GM21619 (cell line): ENCODE results near the gene ZBTB24.

Experiments
- ATAC-seq: cut with Tn5 transposase; IDR thresholded peaks from one replicate; pipeline ENCODE4 v1.9.1; 2021; ENCODE audit not compliant: unreplicated experiment

ZBTB24 gene

GRCh38 chr6:109503327-109504224, 20.6 kb upstream of the ZBTB24 start:
- ATAC-seq, result no peak

GRCh38 chr6:109498936-109499335, 15.9 kb upstream of the ZBTB24 start:
- ATAC-seq, result no peak

GRCh38 chr6:109498052-109498451, 15.0 kb upstream of the ZBTB24 start:
- no peak for ATAC-seq

GRCh38 chr6:109496036-109496772, 13.2 kb upstream of the ZBTB24 start:
- ATAC-seq, result no peak

- ATAC-seq, result no peak
Measured at GRCh38 chr6:109493865-109494264, 10.8 kb upstream of the ZBTB24 start.

- peak; percentile 42 for ATAC-seq
Measured at GRCh38 chr6:109491207-109491938, 8.4 kb upstream of the ZBTB24 start.

- no peak for ATAC-seq
Measured at GRCh38 chr6:109490713-109491112, 7.7 kb upstream of the ZBTB24 start.

GRCh38 chr6:109488001-109488400, 5.0 kb upstream of the ZBTB24 start:
- no peak for ATAC-seq

GRCh38 chr6:109486068-109486467, 3.0 kb upstream of the ZBTB24 start:
- no peak for ATAC-seq

- no peak for ATAC-seq
Measured at GRCh38 chr6:109485266-109485935, 2.4 kb upstream of the ZBTB24 start.

GRCh38 chr6:109484122-109484521, 1.1 kb upstream of the ZBTB24 start:
- ATAC-seq, result no peak

- peak; percentile 1 for ATAC-seq
Measured at GRCh38 chr6:109483735-109484057, 677 bp upstream of the ZBTB24 start.

- ATAC-seq, result no peak
Measured at GRCh38 chr6:109480993-109481480, 2.0 kb downstream of the ZBTB24 start.

GRCh38 chr6:109478841-109479624, 4.0 kb downstream of the ZBTB24 start:
- ATAC-seq, result no peak

- ATAC-seq, result no peak
Measured at GRCh38 chr6:109478222-109478805, 4.7 kb downstream of the ZBTB24 start.

GRCh38 chr6:109477725-109478124, 5.3 kb downstream of the ZBTB24 start:
- peak; percentile 65 for ATAC-seq

GRCh38 chr6:109477184-109477583, 5.8 kb downstream of the ZBTB24 start:
- no peak for ATAC-seq

GRCh38 chr6:109475625-109476024, 7.4 kb downstream of the ZBTB24 start:
- ATAC-seq, result no peak

- ATAC-seq, result no peak
Measured at GRCh38 chr6:109474995-109475394, 8.0 kb downstream of the ZBTB24 start.

- no peak for ATAC-seq
Measured at GRCh38 chr6:109473120-109473519, 9.9 kb downstream of the ZBTB24 start.
